ENCODE measurements around the gene ANKRD12.

DNA sequence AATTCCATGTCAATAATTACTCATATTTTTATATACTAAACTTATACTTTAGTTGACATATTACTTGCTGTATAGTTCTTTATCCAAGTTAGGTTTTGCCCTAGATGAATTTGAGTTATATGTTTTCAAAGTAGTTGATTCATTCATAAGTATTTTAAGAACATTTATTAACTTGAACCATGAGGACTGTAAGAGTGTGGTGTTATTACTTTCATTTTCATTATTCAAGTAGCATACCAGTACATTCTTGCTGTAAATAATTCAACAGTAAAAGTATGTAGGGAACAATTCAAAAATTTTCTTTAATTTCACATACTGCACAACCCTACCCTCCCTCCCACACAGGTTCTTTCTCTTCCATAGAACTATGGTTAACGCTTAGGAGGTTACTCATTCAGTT is 75.4 kb downstream of the ANKRD12 start:
- TF ChIP-seq, protein P1, sequence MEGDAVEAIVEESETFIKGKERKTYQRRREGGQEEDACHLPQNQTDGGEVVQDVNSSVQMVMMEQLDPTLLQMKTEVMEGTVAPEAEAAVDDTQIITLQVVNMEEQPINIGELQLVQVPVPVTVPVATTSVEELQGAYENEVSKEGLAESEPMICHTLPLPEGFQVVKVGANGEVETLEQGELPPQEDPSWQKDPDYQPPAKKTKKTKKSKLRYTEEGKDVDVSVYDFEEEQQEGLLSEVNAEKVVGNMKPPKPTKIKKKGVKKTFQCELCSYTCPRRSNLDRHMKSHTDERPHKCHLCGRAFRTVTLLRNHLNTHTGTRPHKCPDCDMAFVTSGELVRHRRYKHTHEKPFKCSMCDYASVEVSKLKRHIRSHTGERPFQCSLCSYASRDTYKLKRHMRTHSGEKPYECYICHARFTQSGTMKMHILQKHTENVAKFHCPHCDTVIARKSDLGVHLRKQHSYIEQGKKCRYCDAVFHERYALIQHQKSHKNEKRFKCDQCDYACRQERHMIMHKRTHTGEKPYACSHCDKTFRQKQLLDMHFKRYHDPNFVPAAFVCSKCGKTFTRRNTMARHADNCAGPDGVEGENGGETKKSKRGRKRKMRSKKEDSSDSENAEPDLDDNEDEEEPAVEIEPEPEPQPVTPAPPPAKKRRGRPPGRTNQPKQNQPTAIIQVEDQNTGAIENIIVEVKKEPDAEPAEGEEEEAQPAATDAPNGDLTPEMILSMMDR (IDR thresholded peaks at IDR 0.05; ENCODE audit: low read depth, low read length, poor library complexity, severe bottlenecking): no peak
- no peak for TF ChIP-seq EZH2phosphoT487 (IDR thresholded peaks at IDR 0.05; ENCODE audit: borderline replicate concordance, low read length)

Data from DOHH2 (cell line).